ENCODE measurements around the gene CCDC159.

CCDC159 gene

DNA sequence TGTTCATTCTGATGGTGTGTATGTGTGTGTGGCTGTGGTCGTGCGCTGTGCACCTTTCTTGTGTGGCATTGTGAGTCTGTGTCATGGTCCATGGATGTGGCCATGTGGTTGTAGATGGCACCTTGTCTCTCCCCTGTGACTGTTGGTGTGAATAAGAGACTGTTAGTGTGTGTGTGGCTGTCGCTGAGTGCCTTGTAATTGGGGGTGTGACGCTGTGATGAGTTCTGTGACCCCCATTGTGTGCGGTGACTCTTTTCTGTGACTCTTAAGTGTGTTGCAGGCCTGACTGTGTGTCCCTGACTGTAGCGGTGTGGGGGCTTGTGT is 9.7 kb downstream of the CCDC159 start (continued):
- TF ChIP-seq ZNF239 (tag by site-specific recombination; IDR thresholded peaks at IDR 0.05) (no peak; the same call in 1 of the 2 replicates), KLF7 (tag by site-specific recombination; IDR thresholded peaks at IDR 0.05; ENCODE audit: borderline replicate concordance) (no peak), IKZF3 (tag by site-specific recombination; IDR thresholded peaks at IDR 0.05) (no peak), ZNF157 (tag by site-specific recombination; IDR thresholded peaks at IDR 0.05) (no peak), ZNF155 (tag by site-specific recombination; IDR thresholded peaks at IDR 0.05) (no peak), ZXDB (tag by site-specific recombination; IDR thresholded peaks at IDR 0.05) (no peak), ZNF658 (tag by site-specific recombination; IDR thresholded peaks at IDR 0.05) (no peak), KLF10 (tag by site-specific recombination; IDR thresholded peaks at IDR 0.05) (no peak), EGR2 (tag by site-specific recombination; IDR thresholded peaks at IDR 0.05; ENCODE audit: low read depth) (no peak), ZNF175 (tag by site-specific recombination; IDR thresholded peaks at IDR 0.05) (no peak), ZNF404 (tag by site-specific recombination; IDR thresholded peaks at IDR 0.05) (no peak), ZNF558 (tag by site-specific recombination; IDR thresholded peaks at IDR 0.05) (no peak), ZNF555 (tag by site-specific recombination; conservative IDR thresholded peaks at IDR 0.05) (no peak), HOXC10 (CRISPR knock-in tag; IDR thresholded peaks at IDR 0.05) (no peak), MEIS1 (CRISPR knock-in tag; IDR thresholded peaks at IDR 0.05; ENCODE audit: borderline replicate concordance) (no peak), ZNF76 (tag by site-specific recombination; IDR thresholded peaks at IDR 0.05; ENCODE audit: borderline replicate concordance, low read depth) (no peak), SP3 (tag by site-specific recombination; IDR thresholded peaks at IDR 0.05) (no peak), GLIS1 (tag by site-specific recombination; IDR thresholded peaks at IDR 0.05) (0 out of 2 replicates have a peak, but pooled peaks have one; percentile 3)
- TF ChIP-seq, protein P1, sequence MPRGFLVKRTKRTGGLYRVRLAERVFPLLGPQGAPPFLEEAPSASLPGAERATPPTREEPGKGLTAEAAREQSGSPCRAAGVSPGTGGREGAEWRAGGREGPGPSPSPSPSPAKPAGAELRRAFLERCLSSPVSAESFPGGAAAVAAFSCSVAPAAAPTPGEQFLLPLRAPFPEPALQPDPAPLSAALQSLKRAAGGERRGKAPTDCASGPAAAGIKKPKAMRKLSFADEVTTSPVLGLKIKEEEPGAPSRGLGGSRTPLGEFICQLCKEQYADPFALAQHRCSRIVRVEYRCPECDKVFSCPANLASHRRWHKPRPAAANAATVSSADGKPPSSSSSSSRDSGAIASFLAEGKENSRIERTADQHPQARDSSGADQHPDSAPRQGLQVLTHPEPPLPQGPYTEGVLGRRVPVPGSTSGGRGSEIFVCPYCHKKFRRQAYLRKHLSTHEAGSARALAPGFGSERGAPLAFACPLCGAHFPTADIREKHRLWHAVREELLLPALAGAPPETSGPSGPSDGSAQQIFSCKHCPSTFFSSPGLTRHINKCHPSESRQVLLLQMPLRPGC (tag by site-specific recombination; IDR thresholded peaks at IDR 0.05), result peak; percentile 16; the same call in 1 of the 2 replicates
- TF ChIP-seq, protein P2, sequence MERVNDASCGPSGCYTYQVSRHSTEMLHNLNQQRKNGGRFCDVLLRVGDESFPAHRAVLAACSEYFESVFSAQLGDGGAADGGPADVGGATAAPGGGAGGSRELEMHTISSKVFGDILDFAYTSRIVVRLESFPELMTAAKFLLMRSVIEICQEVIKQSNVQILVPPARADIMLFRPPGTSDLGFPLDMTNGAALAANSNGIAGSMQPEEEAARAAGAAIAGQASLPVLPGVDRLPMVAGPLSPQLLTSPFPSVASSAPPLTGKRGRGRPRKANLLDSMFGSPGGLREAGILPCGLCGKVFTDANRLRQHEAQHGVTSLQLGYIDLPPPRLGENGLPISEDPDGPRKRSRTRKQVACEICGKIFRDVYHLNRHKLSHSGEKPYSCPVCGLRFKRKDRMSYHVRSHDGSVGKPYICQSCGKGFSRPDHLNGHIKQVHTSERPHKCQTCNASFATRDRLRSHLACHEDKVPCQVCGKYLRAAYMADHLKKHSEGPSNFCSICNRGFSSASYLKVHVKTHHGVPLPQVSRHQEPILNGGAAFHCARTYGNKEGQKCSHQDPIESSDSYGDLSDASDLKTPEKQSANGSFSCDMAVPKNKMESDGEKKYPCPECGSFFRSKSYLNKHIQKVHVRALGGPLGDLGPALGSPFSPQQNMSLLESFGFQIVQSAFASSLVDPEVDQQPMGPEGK (tag by site-specific recombination; IDR thresholded peaks at IDR 0.05), result 0 out of 2 replicates have a peak, but pooled peaks have one; percentile 42
- TF ChIP-seq, protein P3, sequence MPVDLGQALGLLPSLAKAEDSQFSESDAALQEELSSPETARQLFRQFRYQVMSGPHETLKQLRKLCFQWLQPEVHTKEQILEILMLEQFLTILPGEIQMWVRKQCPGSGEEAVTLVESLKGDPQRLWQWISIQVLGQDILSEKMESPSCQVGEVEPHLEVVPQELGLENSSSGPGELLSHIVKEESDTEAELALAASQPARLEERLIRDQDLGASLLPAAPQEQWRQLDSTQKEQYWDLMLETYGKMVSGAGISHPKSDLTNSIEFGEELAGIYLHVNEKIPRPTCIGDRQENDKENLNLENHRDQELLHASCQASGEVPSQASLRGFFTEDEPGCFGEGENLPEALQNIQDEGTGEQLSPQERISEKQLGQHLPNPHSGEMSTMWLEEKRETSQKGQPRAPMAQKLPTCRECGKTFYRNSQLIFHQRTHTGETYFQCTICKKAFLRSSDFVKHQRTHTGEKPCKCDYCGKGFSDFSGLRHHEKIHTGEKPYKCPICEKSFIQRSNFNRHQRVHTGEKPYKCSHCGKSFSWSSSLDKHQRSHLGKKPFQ (tag by site-specific recombination; IDR thresholded peaks at IDR 0.05), result peak; percentile 65; the same call in 1 of the 2 replicates
- TF ChIP-seq, protein P4, sequence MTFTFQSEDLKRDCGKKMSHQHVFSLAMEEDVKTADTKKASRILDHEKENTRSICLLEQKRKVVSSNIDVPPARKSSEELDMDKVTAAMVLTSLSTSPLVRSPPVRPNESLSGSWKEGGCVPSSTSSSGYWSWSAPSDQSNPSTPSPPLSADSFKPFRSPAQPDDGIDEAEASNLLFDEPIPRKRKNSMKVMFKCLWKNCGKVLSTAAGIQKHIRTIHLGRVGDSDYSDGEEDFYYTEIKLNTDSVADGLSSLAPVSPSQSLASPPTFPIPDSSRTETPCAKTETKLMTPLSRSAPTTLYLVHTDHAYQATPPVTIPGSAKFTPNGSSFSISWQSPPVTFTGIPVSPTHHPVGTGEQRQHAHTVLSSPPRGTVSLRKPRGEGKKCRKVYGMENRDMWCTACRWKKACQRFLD (tag by site-specific recombination; IDR thresholded peaks at IDR 0.05), result no peak
- TF ChIP-seq, protein P5, sequence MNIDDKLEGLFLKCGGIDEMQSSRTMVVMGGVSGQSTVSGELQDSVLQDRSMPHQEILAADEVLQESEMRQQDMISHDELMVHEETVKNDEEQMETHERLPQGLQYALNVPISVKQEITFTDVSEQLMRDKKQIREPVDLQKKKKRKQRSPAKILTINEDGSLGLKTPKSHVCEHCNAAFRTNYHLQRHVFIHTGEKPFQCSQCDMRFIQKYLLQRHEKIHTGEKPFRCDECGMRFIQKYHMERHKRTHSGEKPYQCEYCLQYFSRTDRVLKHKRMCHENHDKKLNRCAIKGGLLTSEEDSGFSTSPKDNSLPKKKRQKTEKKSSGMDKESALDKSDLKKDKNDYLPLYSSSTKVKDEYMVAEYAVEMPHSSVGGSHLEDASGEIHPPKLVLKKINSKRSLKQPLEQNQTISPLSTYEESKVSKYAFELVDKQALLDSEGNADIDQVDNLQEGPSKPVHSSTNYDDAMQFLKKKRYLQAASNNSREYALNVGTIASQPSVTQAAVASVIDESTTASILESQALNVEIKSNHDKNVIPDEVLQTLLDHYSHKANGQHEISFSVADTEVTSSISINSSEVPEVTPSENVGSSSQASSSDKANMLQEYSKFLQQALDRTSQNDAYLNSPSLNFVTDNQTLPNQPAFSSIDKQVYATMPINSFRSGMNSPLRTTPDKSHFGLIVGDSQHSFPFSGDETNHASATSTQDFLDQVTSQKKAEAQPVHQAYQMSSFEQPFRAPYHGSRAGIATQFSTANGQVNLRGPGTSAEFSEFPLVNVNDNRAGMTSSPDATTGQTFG (tag by site-specific recombination; IDR thresholded peaks at IDR 0.05; ENCODE audit: borderline replicate concordance), result no peak
- TF ChIP-seq, protein P6, sequence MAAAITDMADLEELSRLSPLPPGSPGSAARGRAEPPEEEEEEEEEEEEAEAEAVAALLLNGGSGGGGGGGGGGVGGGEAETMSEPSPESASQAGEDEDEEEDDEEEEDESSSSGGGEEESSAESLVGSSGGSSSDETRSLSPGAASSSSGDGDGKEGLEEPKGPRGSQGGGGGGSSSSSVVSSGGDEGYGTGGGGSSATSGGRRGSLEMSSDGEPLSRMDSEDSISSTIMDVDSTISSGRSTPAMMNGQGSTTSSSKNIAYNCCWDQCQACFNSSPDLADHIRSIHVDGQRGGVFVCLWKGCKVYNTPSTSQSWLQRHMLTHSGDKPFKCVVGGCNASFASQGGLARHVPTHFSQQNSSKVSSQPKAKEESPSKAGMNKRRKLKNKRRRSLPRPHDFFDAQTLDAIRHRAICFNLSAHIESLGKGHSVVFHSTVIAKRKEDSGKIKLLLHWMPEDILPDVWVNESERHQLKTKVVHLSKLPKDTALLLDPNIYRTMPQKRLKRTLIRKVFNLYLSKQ (tag by site-specific recombination; IDR thresholded peaks at IDR 0.05; ENCODE audit: borderline replicate concordance), result no peak
- TF ChIP-seq, protein P7, sequence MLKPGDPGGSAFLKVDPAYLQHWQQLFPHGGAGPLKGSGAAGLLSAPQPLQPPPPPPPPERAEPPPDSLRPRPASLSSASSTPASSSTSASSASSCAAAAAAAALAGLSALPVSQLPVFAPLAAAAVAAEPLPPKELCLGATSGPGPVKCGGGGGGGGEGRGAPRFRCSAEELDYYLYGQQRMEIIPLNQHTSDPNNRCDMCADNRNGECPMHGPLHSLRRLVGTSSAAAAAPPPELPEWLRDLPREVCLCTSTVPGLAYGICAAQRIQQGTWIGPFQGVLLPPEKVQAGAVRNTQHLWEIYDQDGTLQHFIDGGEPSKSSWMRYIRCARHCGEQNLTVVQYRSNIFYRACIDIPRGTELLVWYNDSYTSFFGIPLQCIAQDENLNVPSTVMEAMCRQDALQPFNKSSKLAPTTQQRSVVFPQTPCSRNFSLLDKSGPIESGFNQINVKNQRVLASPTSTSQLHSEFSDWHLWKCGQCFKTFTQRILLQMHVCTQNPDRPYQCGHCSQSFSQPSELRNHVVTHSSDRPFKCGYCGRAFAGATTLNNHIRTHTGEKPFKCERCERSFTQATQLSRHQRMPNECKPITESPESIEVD (tag by site-specific recombination; IDR thresholded peaks at IDR 0.05), result no peak
